Keratinocyte (primary cell): ENCODE results near the gene UBAP1. TPM values are rescaled to one million over a fixed set of nuclear protein-coding genes. Genes with fewer than 3 reads are reported as not detected.

Experiments
- DNase-seq: peaks from one replicate; pipeline ENCODE4 v3.0.0-alpha.2; 2011; ENCODE audit warnings: low read depth, missing footprints, low spot score
- FAIRE-seq: peaks from 2 replicates; lab custom pipeline; 2011; peaks lifted over from hg19 to GRCh38; lab: Jason Lieb, UNC
- H2AFZ ChIP-seq: 2 replicates; pipeline ENCODE4 v1.6.0; 2012; ENCODE audit warnings: low read length, control low read depth, inconsistent platforms; ENCODE audit not compliant: control insufficient read depth
- H3K27ac ChIP-seq: 2 replicates; pipeline ENCODE4 v1.5.1; 2011; ENCODE audit warnings: low read length; ENCODE audit not compliant: control insufficient read depth, insufficient read depth
- H3K27me3 ChIP-seq: 3 replicates; pipeline ENCODE4 v1.6.0; 2011; ENCODE audit warnings: low read length; ENCODE audit not compliant: control insufficient read depth, insufficient read depth; ENCODE audit errors: extremely low read depth
- H3K36me3 ChIP-seq, 2 experiments: 2 replicates in 1 of 2; 3 replicates in 1 of 2; pipeline ENCODE4 v1.5.1; 2011; ENCODE audit warnings: low read length in 2 of 2, mild to moderate bottlenecking in 1 of 2; ENCODE audit not compliant: control insufficient read depth in 2 of 2, insufficient read depth in 2 of 2; ENCODE audit errors: extremely low read depth in 1 of 2
- H3K4me1 ChIP-seq: 3 replicates; pipeline ENCODE4 v1.5.1; 2011; ENCODE audit warnings: low read length; ENCODE audit not compliant: control insufficient read depth, insufficient read depth; ENCODE audit errors: extremely low read depth
- H3K4me2 ChIP-seq: 3 replicates; pipeline ENCODE4 v1.6.0; 2011; ENCODE audit warnings: low read depth, low read length; ENCODE audit not compliant: control insufficient read depth, insufficient read depth; ENCODE audit errors: extremely low read depth
- H3K4me3 ChIP-seq, 3 experiments: fragments of 200-600 bp in 1 of 3; sonication (generic) in 1 of 3; 2 replicates in 2 of 3; 3 replicates in 1 of 3; pipeline ENCODE4 v1.5.1; 2011 to 2016; ENCODE audit warnings: low read length in 3 of 3, mild to moderate bottlenecking in 3 of 3, control low read depth in 2 of 3, inconsistent platforms in 1 of 3, low read depth in 1 of 3, mixed read lengths in 1 of 3, mixed run types in 1 of 3, moderate library complexity in 1 of 3; ENCODE audit not compliant: control insufficient read depth in 2 of 3, insufficient read depth in 2 of 3; ENCODE audit errors: extremely low read depth in 1 of 3
- H3K79me2 ChIP-seq: 2 replicates; pipeline ENCODE4 v1.6.0; 2012; ENCODE audit warnings: low read length; ENCODE audit not compliant: control insufficient read depth, insufficient read depth
- H3K9ac ChIP-seq: 3 replicates; pipeline ENCODE4 v1.6.0; 2011; ENCODE audit warnings: low read length; ENCODE audit not compliant: control insufficient read depth, insufficient read depth; ENCODE audit errors: extremely low read depth
- H3K9me1 ChIP-seq: 3 replicates; pipeline ENCODE4 v1.6.0; 2011; ENCODE audit warnings: low read length; ENCODE audit not compliant: control insufficient read depth, insufficient read depth; ENCODE audit errors: extremely low read depth
- H3K9me3 ChIP-seq: 2 replicates; pipeline ENCODE4 v1.5.1; 2012; ENCODE audit warnings: low read depth, low read length; ENCODE audit not compliant: control insufficient read depth
- H4K20me1 ChIP-seq: 3 replicates; pipeline ENCODE4 v1.6.0; 2011; ENCODE audit warnings: low read length; ENCODE audit not compliant: control insufficient read depth, insufficient read depth; ENCODE audit errors: extremely low read depth
- CTCF ChIP-seq, 3 experiments: IDR thresholded peaks in 1 of 3; conservative IDR thresholded peaks in 1 of 3; optimal IDR thresholded peaks in 1 of 3; 2 replicates in 2 of 3; 3 replicates in 1 of 3; pipeline versions ENCODE3 to v1.5.1; 2011; ENCODE audit warnings: low read length in 3 of 3, mild to moderate bottlenecking in 3 of 3, moderate library complexity in 2 of 3, control low read depth in 1 of 3, inconsistent platforms in 1 of 3; ENCODE audit not compliant: insufficient read depth in 2 of 3; ENCODE audit errors: extremely low read depth in 1 of 3
- EZH2 ChIP-seq: IDR thresholded peaks from one replicate; pipeline ENCODE4 v1.6.1; 2012; ENCODE audit warnings: inconsistent platforms, mild to moderate bottlenecking, low read length, moderate library complexity
- dilution Hi-C: fragments of 300-500 bp; cut with MboI; formaldehyde crosslinking; loops from one replicate; pipeline ENCODE4 v1.7.0; 2020; ENCODE audit warnings: low sequenced_read_pairs; ENCODE audit not compliant: extremely low pct_ligation_motif_present
- polyA plus RNA-seq, 5 experiments: library from polyadenylated mRNA; depleted of rRNA in 3 of 5; stranded (reverse) in 3 of 5; stranded (forward) in 1 of 5; unstranded in 1 of 5; fragments of >200 nt; gene quantifications; 1 replicate in 1 of 5; 2 replicates in 3 of 5; 3 replicates in 1 of 5; pipeline versions ENCODE4 v1.2.1 to v1.2.3, GENCODE V29; 2011 to 2012; ENCODE audit warnings: missing spikeins in 2 of 5, low read depth in 1 of 5, low replicate concordance in 1 of 5

The UBAP1 gene
- polyA plus RNA-seq, 1 donor (not counting 4 experiments of a cell fraction or from before 2014, with no cell fraction given): 81.8 TPM

GRCh38 chr9:34158362-34158869 lies 20.4 kb upstream of the UBAP1 start:
- TF ChIP-seq EZH2 (no peak), CTCF (optimal IDR thresholded peaks at IDR 0.05 in 1 of 3, IDR thresholded peaks at IDR 0.05 in 1 of 3, conservative IDR thresholded peaks at IDR 0.05 in 1 of 3; ENCODE audit: extremely low read depth in 1 of 3, insufficient read depth in 2 of 3, low read length in 3 of 3) (no peak)
- Histone ChIP-seq H3K4me3 (no peak overlapping the region), H2AFZ (no peak overlapping the region), H3K79me2 (no peaks in the 10 kb centered on the region), H3K9me3 (no peaks in the 10 kb centered on the region), H4K20me1 (no peaks in the 10 kb centered on the region), H3K36me3 (no peaks in the 10 kb centered on the region), H3K4me2 (peak overlapping the region; percentile 48), H3K9ac (peak overlapping the region; percentile 28), H3K9me1 (no peaks in the 10 kb centered on the region), H3K27ac (peak overlapping the region; percentile 79), H3K4me1 (peaks cover 25% of the 10 kb centered on the region), H3K27me3 (no peaks in the 10 kb centered on the region)
- dilution Hi-C loops: no loop called here
- FAIRE-seq (peak; percentile 96), DNase-seq (peak; percentile 85)

- Histone ChIP-seq H3K9ac (no peak overlapping the region), H3K4me1 (peaks cover 25% of the 10 kb centered on the region), H3K36me3 (no peaks in the 10 kb centered on the region), H2AFZ (no peak overlapping the region), H3K4me3 (no peak overlapping the region), H3K9me1 (no peaks in the 10 kb centered on the region), H3K4me2 (peak overlapping the region; percentile 6), H3K27me3 (no peaks in the 10 kb centered on the region), H3K9me3 (no peaks in the 10 kb centered on the region), H3K27ac (peak overlapping the region; percentile 16), H3K79me2 (no peaks in the 10 kb centered on the region), H4K20me1 (no peaks in the 10 kb centered on the region)
- dilution Hi-C loops: no loop called here
- DNase-seq: no peak
- no peak for TF ChIP-seq CTCF (optimal IDR thresholded peaks at IDR 0.05 in 1 of 3, IDR thresholded peaks at IDR 0.05 in 1 of 3, conservative IDR thresholded peaks at IDR 0.05 in 1 of 3; ENCODE audit: extremely low read depth in 1 of 3, insufficient read depth in 2 of 3, low read length in 3 of 3)
- TF ChIP-seq EZH2: no peak
- FAIRE-seq: peak; percentile 94
Observed at GRCh38 chr9:34163434-34163833, 15.4 kb upstream of the UBAP1 start.
